ENCODE data around the gene TOP2B. TPM values are rescaled to one million over a fixed set of nuclear protein-coding genes. Genes with fewer than 3 reads are reported as not detected.

Gene TOP2B
- total and polyA plus RNA-seq, 4 donors = 13.5 to 52.9 (median 34.5) TPM

DNA sequence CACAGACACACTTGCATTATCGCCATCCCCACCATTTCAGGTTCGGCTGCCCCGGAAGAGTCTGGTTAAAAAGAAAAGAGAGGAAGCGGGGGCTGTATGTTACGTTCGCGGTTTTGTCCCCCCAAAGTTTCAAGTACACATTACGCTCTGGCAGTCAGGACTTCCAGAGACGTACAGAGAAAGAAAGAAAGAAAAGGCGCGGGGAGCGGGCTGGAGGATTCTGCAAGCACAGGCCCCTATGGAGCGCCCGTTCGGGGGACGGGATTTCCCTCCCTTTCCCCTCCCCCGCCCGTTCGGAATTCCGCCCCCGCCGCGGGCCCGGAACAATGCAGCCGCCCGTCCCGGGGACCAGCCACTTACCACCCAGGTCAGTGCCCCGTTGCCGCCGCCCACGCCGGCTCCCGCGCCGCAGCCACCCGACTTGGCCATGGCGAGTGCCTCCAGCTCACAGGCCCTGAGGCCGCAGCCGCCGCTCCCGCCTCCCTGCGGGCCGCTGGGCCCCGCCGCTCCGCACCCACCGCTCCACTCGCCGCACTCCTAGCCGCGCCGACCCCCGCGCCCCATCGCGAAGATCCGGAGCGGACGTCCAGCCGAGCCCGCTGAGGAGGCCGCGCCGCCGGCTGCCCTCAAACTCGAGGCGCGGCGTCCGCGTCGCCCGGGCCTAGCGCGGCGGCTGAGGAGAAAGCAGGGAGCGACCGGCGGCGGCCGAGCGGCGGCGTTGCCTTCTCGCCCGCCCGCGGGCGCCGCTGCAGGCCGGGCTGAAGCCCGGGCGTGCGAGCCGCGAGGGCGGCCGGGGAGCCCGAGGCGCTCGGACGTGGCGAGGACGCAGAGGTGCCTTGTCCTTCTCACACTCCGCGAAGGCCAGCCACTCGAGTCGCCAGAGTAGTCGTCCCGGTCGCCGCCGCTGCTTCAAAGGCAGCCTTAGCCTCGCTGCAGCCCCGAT is 567 bp downstream of the TOP2B start:
- peak overlapping the region; percentile 94 to 97 for H3K27ac ChIP-seq (ENCODE audit: low read depth in 1 of 2, low read length in 2 of 2)
- no peaks in the 10 kb centered on the region for H3K36me3 ChIP-seq (ENCODE audit: control insufficient read depth in 4 of 4, insufficient read depth in 3 of 4, low read depth in 1 of 4, low read length in 3 of 4)
- no peaks in the 10 kb centered on the region for H3K9me3 ChIP-seq (ENCODE audit: control insufficient read depth in 4 of 4, low read length in 3 of 4)
- H3K9ac ChIP-seq (ENCODE audit: low read depth in 1 of 2, low read length in 2 of 2) = peak overlapping the region; percentile 95 to 96
- H3K4me1 ChIP-seq (ENCODE audit: control insufficient read depth in 4 of 4, insufficient read depth in 4 of 4, low read length in 3 of 4) = peaks cover 2 to 18% (median 15%) of the 10 kb centered on the region in 4 donors
- under 1% methylated on average over 115 of the region's 115 CpGs for WGBS
- peak overlapping the region; percentile 59 to 99 (median 73) for H3K4me3 ChIP-seq (ENCODE audit: low read depth in 1 of 3, low read length in 3 of 3)
- H3K27me3 ChIP-seq (ENCODE audit: control insufficient read depth in 4 of 4, insufficient read depth in 4 of 4, low read length in 3 of 4) = no peaks in the 10 kb centered on the region
- peak; percentile 82 for DNase-seq (ENCODE audit: low spot score)
- TF ChIP-seq RXRA (IDR thresholded peaks at IDR 0.05) (peak in 1 of 2 donors; percentile 36), EGR1 (IDR thresholded peaks at IDR 0.05; ENCODE audit: low read depth in 2 of 2) (peak; percentile 81 to 92), RAD21 (IDR thresholded peaks at IDR 0.05) (no peak), HNF4A (conservative IDR thresholded peaks at IDR 0.05) (no peak), FOXA2 (IDR thresholded peaks at IDR 0.05) (no peak)
- TF ChIP-seq, protein P1, sequence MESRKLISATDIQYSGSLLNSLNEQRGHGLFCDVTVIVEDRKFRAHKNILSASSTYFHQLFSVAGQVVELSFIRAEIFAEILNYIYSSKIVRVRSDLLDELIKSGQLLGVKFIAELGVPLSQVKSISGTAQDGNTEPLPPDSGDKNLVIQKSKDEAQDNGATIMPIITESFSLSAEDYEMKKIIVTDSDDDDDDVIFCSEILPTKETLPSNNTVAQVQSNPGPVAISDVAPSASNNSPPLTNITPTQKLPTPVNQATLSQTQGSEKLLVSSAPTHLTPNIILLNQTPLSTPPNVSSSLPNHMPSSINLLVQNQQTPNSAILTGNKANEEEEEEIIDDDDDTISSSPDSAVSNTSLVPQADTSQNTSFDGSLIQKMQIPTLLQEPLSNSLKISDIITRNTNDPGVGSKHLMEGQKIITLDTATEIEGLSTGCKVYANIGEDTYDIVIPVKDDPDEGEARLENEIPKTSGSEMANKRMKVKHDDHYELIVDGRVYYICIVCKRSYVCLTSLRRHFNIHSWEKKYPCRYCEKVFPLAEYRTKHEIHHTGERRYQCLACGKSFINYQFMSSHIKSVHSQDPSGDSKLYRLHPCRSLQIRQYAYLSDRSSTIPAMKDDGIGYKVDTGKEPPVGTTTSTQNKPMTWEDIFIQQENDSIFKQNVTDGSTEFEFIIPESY (IDR thresholded peaks at IDR 0.05) = no peak
- TF ChIP-seq, protein P2, sequence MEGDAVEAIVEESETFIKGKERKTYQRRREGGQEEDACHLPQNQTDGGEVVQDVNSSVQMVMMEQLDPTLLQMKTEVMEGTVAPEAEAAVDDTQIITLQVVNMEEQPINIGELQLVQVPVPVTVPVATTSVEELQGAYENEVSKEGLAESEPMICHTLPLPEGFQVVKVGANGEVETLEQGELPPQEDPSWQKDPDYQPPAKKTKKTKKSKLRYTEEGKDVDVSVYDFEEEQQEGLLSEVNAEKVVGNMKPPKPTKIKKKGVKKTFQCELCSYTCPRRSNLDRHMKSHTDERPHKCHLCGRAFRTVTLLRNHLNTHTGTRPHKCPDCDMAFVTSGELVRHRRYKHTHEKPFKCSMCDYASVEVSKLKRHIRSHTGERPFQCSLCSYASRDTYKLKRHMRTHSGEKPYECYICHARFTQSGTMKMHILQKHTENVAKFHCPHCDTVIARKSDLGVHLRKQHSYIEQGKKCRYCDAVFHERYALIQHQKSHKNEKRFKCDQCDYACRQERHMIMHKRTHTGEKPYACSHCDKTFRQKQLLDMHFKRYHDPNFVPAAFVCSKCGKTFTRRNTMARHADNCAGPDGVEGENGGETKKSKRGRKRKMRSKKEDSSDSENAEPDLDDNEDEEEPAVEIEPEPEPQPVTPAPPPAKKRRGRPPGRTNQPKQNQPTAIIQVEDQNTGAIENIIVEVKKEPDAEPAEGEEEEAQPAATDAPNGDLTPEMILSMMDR (IDR thresholded peaks at IDR 0.05; ENCODE audit: low read depth, low read length, missing input control) = no peak

DNA sequence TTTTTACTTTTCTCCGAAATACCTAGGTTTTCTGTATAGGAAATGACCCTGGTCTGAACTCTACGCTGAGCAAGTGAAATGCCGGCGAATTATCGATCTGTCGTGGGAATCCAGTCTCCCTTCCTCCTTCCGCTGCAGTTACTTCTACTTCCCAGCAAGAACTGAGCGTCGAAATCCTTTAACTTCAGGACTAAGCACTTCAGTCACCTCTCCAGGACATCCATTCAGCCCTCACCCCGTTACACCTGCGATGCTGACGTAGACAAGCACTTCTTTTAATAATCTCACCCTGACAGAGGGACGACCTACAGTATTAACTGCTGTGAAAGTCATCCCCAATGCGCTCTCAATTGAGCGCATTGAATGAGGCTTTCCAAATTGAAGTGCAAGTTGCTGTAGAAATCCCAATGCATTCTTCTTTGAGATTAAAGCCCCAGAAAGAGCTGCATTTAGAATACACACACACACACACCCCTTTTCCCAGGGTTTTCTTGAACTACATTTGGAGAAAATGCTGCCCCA is 1.3 kb downstream of the TOP2B start:
- H3K4me3 ChIP-seq (ENCODE audit: low read depth in 1 of 3, low read length in 3 of 3) = peak overlapping the region; percentile 59 to 99 (median 73)
- peaks cover 2 to 18% (median 17%) of the 10 kb centered on the region in 4 donors for H3K4me1 ChIP-seq (ENCODE audit: control insufficient read depth in 4 of 4, insufficient read depth in 4 of 4, low read length in 3 of 4)
- H3K36me3 ChIP-seq (ENCODE audit: control insufficient read depth in 4 of 4, insufficient read depth in 3 of 4, low read depth in 1 of 4, low read length in 3 of 4) = no peaks in the 10 kb centered on the region
- no peaks in the 10 kb centered on the region for H3K27me3 ChIP-seq (ENCODE audit: control insufficient read depth in 4 of 4, insufficient read depth in 4 of 4, low read length in 3 of 4)
- H3K9ac ChIP-seq (ENCODE audit: low read depth in 1 of 2, low read length in 2 of 2) = peak overlapping the region; percentile 95 to 96
- H3K9me3 ChIP-seq (ENCODE audit: control insufficient read depth in 4 of 4, low read length in 3 of 4) = no peaks in the 10 kb centered on the region
- DNase-seq (ENCODE audit: low spot score) = peak; percentile 41
- TF ChIP-seq YY1 (IDR thresholded peaks at IDR 0.05) (peak; percentile 27), JUND (IDR thresholded peaks at IDR 0.05) (no peak), RXRA (IDR thresholded peaks at IDR 0.05) (peak; percentile 28 to 32)
- under 1% methylated on average over 15 of the region's 15 CpGs for WGBS
- peak overlapping the region; percentile 94 to 97 for H3K27ac ChIP-seq (ENCODE audit: low read depth in 1 of 2, low read length in 2 of 2)

DNA sequence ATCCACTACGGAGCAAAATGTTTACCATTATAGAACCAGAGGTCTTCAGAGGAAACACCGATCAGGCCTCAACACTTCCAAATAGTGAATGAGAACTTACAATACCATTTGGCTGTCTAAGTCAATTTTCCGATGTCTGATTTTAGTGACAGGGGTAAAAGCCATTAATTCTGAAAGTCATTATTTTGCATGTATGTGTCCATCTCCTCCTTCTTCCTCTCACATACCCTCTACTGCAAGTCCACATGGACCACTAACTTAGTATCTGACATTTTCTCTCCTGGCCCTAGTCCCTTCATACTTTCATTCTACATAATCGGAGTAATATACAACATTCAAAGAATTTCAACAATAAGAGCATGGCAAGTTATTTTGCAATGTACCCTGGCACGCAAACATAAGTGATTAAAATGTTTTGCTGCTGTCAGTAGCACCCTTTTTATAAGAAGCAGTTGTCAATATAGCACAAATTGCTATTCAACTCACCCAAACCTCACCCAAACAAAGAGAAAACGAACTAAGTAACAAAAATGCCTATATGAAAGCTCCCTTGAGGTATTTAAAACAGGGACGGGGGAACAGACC is 1.9 kb downstream of the TOP2B start:
- Histone ChIP-seq H3K9ac (ENCODE audit: low read depth in 1 of 2, low read length in 2 of 2) (peak overlapping the region; percentile 95 to 96), H3K27ac (ENCODE audit: low read depth in 1 of 2, low read length in 2 of 2) (peak overlapping the region; percentile 94 to 97), H3K36me3 (ENCODE audit: control insufficient read depth in 4 of 4, insufficient read depth in 3 of 4, low read depth in 1 of 4, low read length in 3 of 4) (no peaks in the 10 kb centered on the region), H3K27me3 (ENCODE audit: control insufficient read depth in 4 of 4, insufficient read depth in 4 of 4, low read length in 3 of 4) (no peaks in the 10 kb centered on the region), H3K4me1 (ENCODE audit: control insufficient read depth in 4 of 4, insufficient read depth in 4 of 4, low read length in 3 of 4) (peaks cover 2 to 18% (median 17%) of the 10 kb centered on the region in 4 donors), H3K9me3 (ENCODE audit: control insufficient read depth in 4 of 4, low read length in 3 of 4) (no peaks in the 10 kb centered on the region), H3K4me3 (ENCODE audit: low read depth in 1 of 3, low read length in 3 of 3) (peak overlapping the region; percentile 59 to 99 (median 73))
- 11% methylated on average over 7 of the region's 7 CpGs for WGBS
- no peak for DNase-seq (ENCODE audit: low spot score)
- TF ChIP-seq GABPA (IDR thresholded peaks at IDR 0.05 in 1 of 2, conservative IDR thresholded peaks at IDR 0.05 in 1 of 2) = no peak
- no peak for TF ChIP-seq FOXA2 (IDR thresholded peaks at IDR 0.05)
- no peak for TF ChIP-seq RXRA (IDR thresholded peaks at IDR 0.05)
- TF ChIP-seq, protein P1 (IDR thresholded peaks at IDR 0.05) = no peak
- no peak for TF ChIP-seq FOXA1 (IDR thresholded peaks at IDR 0.05)
- TF ChIP-seq YY1 (IDR thresholded peaks at IDR 0.05) = no peak
- TF ChIP-seq, protein P3, sequence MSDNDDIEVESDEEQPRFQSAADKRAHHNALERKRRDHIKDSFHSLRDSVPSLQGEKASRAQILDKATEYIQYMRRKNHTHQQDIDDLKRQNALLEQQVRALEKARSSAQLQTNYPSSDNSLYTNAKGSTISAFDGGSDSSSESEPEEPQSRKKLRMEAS (IDR thresholded peaks at IDR 0.05) = no peak
- no peak for TF ChIP-seq JUND (IDR thresholded peaks at IDR 0.05)
- TF ChIP-seq EGR1 (IDR thresholded peaks at IDR 0.05; ENCODE audit: low read depth in 2 of 2) = no peak
- TF ChIP-seq TAF1 (conservative IDR thresholded peaks at IDR 0.05) = no peak
- TF ChIP-seq, protein P4, sequence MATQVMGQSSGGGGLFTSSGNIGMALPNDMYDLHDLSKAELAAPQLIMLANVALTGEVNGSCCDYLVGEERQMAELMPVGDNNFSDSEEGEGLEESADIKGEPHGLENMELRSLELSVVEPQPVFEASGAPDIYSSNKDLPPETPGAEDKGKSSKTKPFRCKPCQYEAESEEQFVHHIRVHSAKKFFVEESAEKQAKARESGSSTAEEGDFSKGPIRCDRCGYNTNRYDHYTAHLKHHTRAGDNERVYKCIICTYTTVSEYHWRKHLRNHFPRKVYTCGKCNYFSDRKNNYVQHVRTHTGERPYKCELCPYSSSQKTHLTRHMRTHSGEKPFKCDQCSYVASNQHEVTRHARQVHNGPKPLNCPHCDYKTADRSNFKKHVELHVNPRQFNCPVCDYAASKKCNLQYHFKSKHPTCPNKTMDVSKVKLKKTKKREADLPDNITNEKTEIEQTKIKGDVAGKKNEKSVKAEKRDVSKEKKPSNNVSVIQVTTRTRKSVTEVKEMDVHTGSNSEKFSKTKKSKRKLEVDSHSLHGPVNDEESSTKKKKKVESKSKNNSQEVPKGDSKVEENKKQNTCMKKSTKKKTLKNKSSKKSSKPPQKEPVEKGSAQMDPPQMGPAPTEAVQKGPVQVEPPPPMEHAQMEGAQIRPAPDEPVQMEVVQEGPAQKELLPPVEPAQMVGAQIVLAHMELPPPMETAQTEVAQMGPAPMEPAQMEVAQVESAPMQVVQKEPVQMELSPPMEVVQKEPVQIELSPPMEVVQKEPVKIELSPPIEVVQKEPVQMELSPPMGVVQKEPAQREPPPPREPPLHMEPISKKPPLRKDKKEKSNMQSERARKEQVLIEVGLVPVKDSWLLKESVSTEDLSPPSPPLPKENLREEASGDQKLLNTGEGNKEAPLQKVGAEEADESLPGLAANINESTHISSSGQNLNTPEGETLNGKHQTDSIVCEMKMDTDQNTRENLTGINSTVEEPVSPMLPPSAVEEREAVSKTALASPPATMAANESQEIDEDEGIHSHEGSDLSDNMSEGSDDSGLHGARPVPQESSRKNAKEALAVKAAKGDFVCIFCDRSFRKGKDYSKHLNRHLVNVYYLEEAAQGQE (IDR thresholded peaks at IDR 0.05) = no peak
